HepG2 (cell line): ENCODE results near the gene SERPINE2. TPM values are rescaled to one million over a fixed set of nuclear protein-coding genes. Genes with fewer than 3 reads are reported as not detected.

Experiments
- ATF3 ChIP-seq: sonication (generic); formaldehyde crosslinking; IDR thresholded peaks from 2 replicates; pipeline ENCODE4 v1.4.0; 2020; ENCODE audit warnings: missing genetic modification reagents
- ATF4 ChIP-seq, 2 experiments: fragments of 450-650 bp in 1 of 2; sonication (generic) in 1 of 2; formaldehyde crosslinking; IDR thresholded peaks; 2 replicates each; pipeline versions ENCODE4 v1.5.0 to v1.8.0; 2020 to 2022; ENCODE audit warnings: mild to moderate bottlenecking in 1 of 2, missing genetic modification reagents in 1 of 2
- BCL6 ChIP-seq: IDR thresholded peaks from 2 replicates; pipeline ENCODE4 v1.6.1; 2016; ENCODE audit warnings: missing genetic modification reagents, missing compliant biosample characterization
- CEBPB ChIP-seq: IDR thresholded peaks from 2 replicates; pipeline ENCODE4 v1.6.1; 2011; ENCODE audit warnings: low read depth, low read length, improper control_type of control experiment, borderline replicate concordance
- CEBPG ChIP-seq: IDR thresholded peaks from 2 replicates; pipeline ENCODE4 v1.6.1; 2016
- CREB1 ChIP-seq, 2 experiments: fragments of 450-650 bp in 1 of 2; IDR thresholded peaks; 2 replicates each; pipeline ENCODE4 v1.6.1; 2016 to 2017; ENCODE audit warnings: control low read depth in 1 of 2, mild to moderate bottlenecking in 1 of 2, missing compliant biosample characterization in 1 of 2, missing genetic modification characterization in 1 of 2
- DBP ChIP-seq: sonication (generic); formaldehyde crosslinking; IDR thresholded peaks from 2 replicates; pipeline ENCODE4 v1.4.0; 2020; ENCODE audit warnings: missing genetic modification reagents; ENCODE audit errors: not compliant biosample characterization
- DDIT3 ChIP-seq: sonication (generic); formaldehyde crosslinking; IDR thresholded peaks from 2 replicates; pipeline ENCODE4 v1.4.0; 2020; ENCODE audit warnings: mild to moderate bottlenecking, missing genetic modification reagents
- FOSL2 ChIP-seq: sonication (generic); formaldehyde crosslinking; IDR thresholded peaks from 2 replicates; pipeline ENCODE4 v1.4.0; 2020; ENCODE audit warnings: missing genetic modification reagents
- FOXJ3 ChIP-seq: sonication (generic); formaldehyde crosslinking; IDR thresholded peaks from 2 replicates; pipeline ENCODE4 v1.4.0; 2020; ENCODE audit warnings: missing genetic modification reagents, mild to moderate bottlenecking, borderline replicate concordance
- FOXP1 ChIP-seq, 2 experiments: fragments of 450-650 bp in 1 of 2; IDR thresholded peaks; 2 replicates each; pipeline ENCODE4 v1.6.1; 2017 to 2018; ENCODE audit warnings: antibody characterized with exemption in 1 of 2
- GATAD2A ChIP-seq: IDR thresholded peaks from 2 replicates; pipeline ENCODE4 v1.6.1; 2016
- HMG20B ChIP-seq: conservative IDR thresholded peaks from 2 replicates; pipeline ENCODE4 v1.6.1; 2016; ENCODE audit warnings: missing genetic modification reagents, missing compliant biosample characterization
- HMGA1 ChIP-seq: sonication (generic); formaldehyde crosslinking; conservative IDR thresholded peaks from 2 replicates; pipeline ENCODE4 v1.4.0; 2020; ENCODE audit warnings: missing genetic modification reagents
- KAT8 ChIP-seq: IDR thresholded peaks from 2 replicates; pipeline ENCODE4 v1.6.1; 2016; ENCODE audit warnings: missing genetic modification reagents, missing compliant biosample characterization
- KDM1A ChIP-seq: IDR thresholded peaks from 2 replicates; pipeline ENCODE4 v1.6.1; 2016; ENCODE audit warnings: missing compliant biosample characterization
- KLF16 ChIP-seq, 2 experiments: sonication (generic) in 1 of 2; formaldehyde crosslinking in 1 of 2; IDR thresholded peaks; 2 replicates each; pipeline versions ENCODE4 v1.6.1 to v1.8.0; 2016 to 2023; ENCODE audit warnings: missing genetic modification reagents in 2 of 2, missing compliant biosample characterization in 1 of 2
- MED1 ChIP-seq: sonication (generic); formaldehyde crosslinking; IDR thresholded peaks from 2 replicates; pipeline ENCODE4 v1.4.0; 2020; ENCODE audit warnings: missing genetic modification reagents
- NCOA2 ChIP-seq: sonication (generic); formaldehyde crosslinking; IDR thresholded peaks from 2 replicates; pipeline ENCODE4 v1.8.0; 2022; ENCODE audit warnings: inconsistent platforms
- RFX3 ChIP-seq: IDR thresholded peaks from 2 replicates; pipeline ENCODE4 v1.6.1; 2016; ENCODE audit warnings: missing biosample characterization, missing genetic modification reagents
- RXRB ChIP-seq: IDR thresholded peaks from 2 replicates; pipeline ENCODE4 v1.6.1; 2016; ENCODE audit warnings: borderline replicate concordance, missing genetic modification reagents, missing compliant biosample characterization
- SAP130 ChIP-seq: IDR thresholded peaks from 2 replicates; pipeline ENCODE4 v1.6.1; 2016; ENCODE audit warnings: low read depth
- SOX13 ChIP-seq, 3 experiments: fragments of 450-650 bp in 1 of 3; sonication (generic) in 1 of 3; formaldehyde crosslinking in 1 of 3; IDR thresholded peaks in 2 of 3; conservative IDR thresholded peaks in 1 of 3; 2 replicates each; pipeline versions ENCODE4 v1.5.0 to v1.6.1; 2016 to 2020; ENCODE audit warnings: antibody characterized with exemption in 1 of 3, mild to moderate bottlenecking in 1 of 3, missing compliant biosample characterization in 1 of 3, missing genetic modification reagents in 1 of 3, moderate library complexity in 1 of 3
- TEAD2 ChIP-seq: sonication (generic); formaldehyde crosslinking; IDR thresholded peaks from 2 replicates; pipeline ENCODE4 v1.9.0; 2021; ENCODE audit warnings: missing genetic modification reagents
- ZBTB25 ChIP-seq: IDR thresholded peaks from 2 replicates; pipeline ENCODE4 v1.6.1; 2018; ENCODE audit warnings: missing genetic modification reagents
- ZNF12 ChIP-seq: sonication (generic); formaldehyde crosslinking; IDR thresholded peaks from 2 replicates; pipeline ENCODE4 v1.5.0; 2020; ENCODE audit warnings: missing genetic modification reagents
- ZNF3 ChIP-seq: IDR thresholded peaks from 2 replicates; pipeline ENCODE4 v1.7.0; 2017; ENCODE audit warnings: inconsistent platforms
- ZNF75D ChIP-seq: sonication (generic); formaldehyde crosslinking; IDR thresholded peaks from 2 replicates; pipeline ENCODE4 v1.8.1; 2023; ENCODE audit warnings: missing genetic modification reagents, mild to moderate bottlenecking, borderline replicate concordance
- polyA plus RNA-seq, 8 experiments: library from polyadenylated mRNA; depleted of rRNA in 3 of 8; stranded (reverse) in 7 of 8; unstranded in 1 of 8; fragments of >200 nt; fragmentation: Illumina TruSeq in 4 of 8; extraction: Trizol in 4 of 8; gene quantifications; 2 replicates each; pipeline versions ENCODE4 v1.2.1 to v1.2.3, GENCODE V29; 2011 to 2016; ENCODE audit warnings: low read depth in 4 of 8, missing spikeins in 1 of 8, mixed read lengths in 1 of 8; ENCODE audit not compliant: insufficient read depth in 1 of 8
- total RNA-seq, 5 experiments: library from RNA; depleted of rRNA; stranded (reverse); fragments of >200 nt; fragmentation: Illumina TruSeq; extraction: Trizol; gene quantifications; 2 replicates each; pipeline ENCODE4 v1.2.3, GENCODE V29; 2016; ENCODE audit warnings: low read depth in 1 of 5

SERPINE2 gene
- total and polyA plus RNA-seq, 2 of the 13 experiments (the other 11 are each of a cell fraction or from before 2014, with no cell fraction given), result 7.9 to 18.1 TPM

- TF ChIP-seq SOX13 (IDR thresholded peaks at IDR 0.05), result no peak
- TF ChIP-seq SOX13 (CRISPR knock-in tag; conservative IDR thresholded peaks at IDR 0.05 in 1 of 2, IDR thresholded peaks at IDR 0.05 in 1 of 2), result peak in 1 of 2 experiments; percentile 25; a peak in 1 of 4 replicates
- peak; percentile 90 for TF ChIP-seq ZNF3
- peak; percentile 92 for TF ChIP-seq CEBPB
- no peak for TF ChIP-seq DBP (CRISPR knock-in tag)
- TF ChIP-seq KLF16 (CRISPR knock-in tag; IDR thresholded peaks at IDR 0.05), result 0 out of 4 replicates have a peak, but pooled peaks of 1 of the 2 experiments have one; percentile 36
- TF ChIP-seq FOSL2 (CRISPR knock-in tag), result peak; percentile 96
- peak; percentile 48; the same call in 1 of the 2 replicates for TF ChIP-seq MED1 (CRISPR knock-in tag)
- TF ChIP-seq ZNF75D (CRISPR knock-in tag), result no peak
- peak; percentile 80; the same call in 1 of the 2 replicates for TF ChIP-seq KDM1A (CRISPR knock-in tag)
- peak; percentile 27; the same call in 1 of the 2 replicates for TF ChIP-seq NCOA2
- TF ChIP-seq ATF3 (CRISPR knock-in tag), result 0 out of 2 replicates have a peak, but pooled peaks have one; percentile 50
- 0 out of 2 replicates have a peak, but pooled peaks have one; percentile 27 for TF ChIP-seq RXRB (CRISPR knock-in tag)
- TF ChIP-seq HMG20B (CRISPR knock-in tag), result no peak
- TF ChIP-seq BCL6, result peak; percentile 25; the same call in 1 of the 2 replicates
- TF ChIP-seq CEBPG, result peak; percentile 94
- peak; percentile 28; the same call in 1 of the 2 replicates for TF ChIP-seq CREB1 (IDR thresholded peaks at IDR 0.05)
- no peak for TF ChIP-seq CREB1 (CRISPR knock-in tag; IDR thresholded peaks at IDR 0.05)
- TF ChIP-seq ZBTB25 (CRISPR knock-in tag), result peak; percentile 48; the same call in 1 of the 2 replicates
- no peak for TF ChIP-seq HMGA1
- TF ChIP-seq KAT8 (CRISPR knock-in tag), result peak; percentile 38; the same call in 1 of the 2 replicates
- TF ChIP-seq RFX3 (CRISPR knock-in tag), result peak; percentile 43; the same call in 1 of the 2 replicates
- TF ChIP-seq TEAD2 (CRISPR knock-in tag), result no peak
- peak; percentile 67 for TF ChIP-seq GATAD2A (CRISPR knock-in tag)
- no peak for TF ChIP-seq FOXP1 (IDR thresholded peaks at IDR 0.05)
- TF ChIP-seq FOXP1 (CRISPR knock-in tag; IDR thresholded peaks at IDR 0.05), result peak; percentile 42; the same call in 1 of the 2 replicates
- peak; percentile 92 for TF ChIP-seq DDIT3 (CRISPR knock-in tag)
- TF ChIP-seq ATF4 (CRISPR knock-in tag; IDR thresholded peaks at IDR 0.05), result peak; percentile 80 to 100
- TF ChIP-seq FOXJ3 (CRISPR knock-in tag), result peak; percentile 42; the same call in 1 of the 2 replicates
- TF ChIP-seq SAP130, result 0 out of 2 replicates have a peak, but pooled peaks have one; percentile 26
- 0 out of 2 replicates have a peak, but pooled peaks have one; percentile 43 for TF ChIP-seq ZNF12
Measured at GRCh38 chr2:223995569-223995968, 43.5 kb downstream of the SERPINE2 start (continued).
